ENCODE data around the gene TUBB4A.

Gene TUBB4A

GRCh38 chr19:6446452-6446851 lies 55.7 kb downstream of the TUBB4A start:
- TF ChIP-seq, protein P1, sequence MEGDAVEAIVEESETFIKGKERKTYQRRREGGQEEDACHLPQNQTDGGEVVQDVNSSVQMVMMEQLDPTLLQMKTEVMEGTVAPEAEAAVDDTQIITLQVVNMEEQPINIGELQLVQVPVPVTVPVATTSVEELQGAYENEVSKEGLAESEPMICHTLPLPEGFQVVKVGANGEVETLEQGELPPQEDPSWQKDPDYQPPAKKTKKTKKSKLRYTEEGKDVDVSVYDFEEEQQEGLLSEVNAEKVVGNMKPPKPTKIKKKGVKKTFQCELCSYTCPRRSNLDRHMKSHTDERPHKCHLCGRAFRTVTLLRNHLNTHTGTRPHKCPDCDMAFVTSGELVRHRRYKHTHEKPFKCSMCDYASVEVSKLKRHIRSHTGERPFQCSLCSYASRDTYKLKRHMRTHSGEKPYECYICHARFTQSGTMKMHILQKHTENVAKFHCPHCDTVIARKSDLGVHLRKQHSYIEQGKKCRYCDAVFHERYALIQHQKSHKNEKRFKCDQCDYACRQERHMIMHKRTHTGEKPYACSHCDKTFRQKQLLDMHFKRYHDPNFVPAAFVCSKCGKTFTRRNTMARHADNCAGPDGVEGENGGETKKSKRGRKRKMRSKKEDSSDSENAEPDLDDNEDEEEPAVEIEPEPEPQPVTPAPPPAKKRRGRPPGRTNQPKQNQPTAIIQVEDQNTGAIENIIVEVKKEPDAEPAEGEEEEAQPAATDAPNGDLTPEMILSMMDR (conservative IDR thresholded peaks at IDR 0.05; ENCODE audit: low read depth) = no peak
- ChIA-PET CTCF (no interaction called here), POLR2A (ENCODE audit: low non-redundant PET) (no interaction called here)
- no peak for DNase-seq (ENCODE audit: low spot score)
- H3K27ac ChIP-seq = no peak overlapping the region
